ENCODE data around the gene UIMC1.

DNA sequence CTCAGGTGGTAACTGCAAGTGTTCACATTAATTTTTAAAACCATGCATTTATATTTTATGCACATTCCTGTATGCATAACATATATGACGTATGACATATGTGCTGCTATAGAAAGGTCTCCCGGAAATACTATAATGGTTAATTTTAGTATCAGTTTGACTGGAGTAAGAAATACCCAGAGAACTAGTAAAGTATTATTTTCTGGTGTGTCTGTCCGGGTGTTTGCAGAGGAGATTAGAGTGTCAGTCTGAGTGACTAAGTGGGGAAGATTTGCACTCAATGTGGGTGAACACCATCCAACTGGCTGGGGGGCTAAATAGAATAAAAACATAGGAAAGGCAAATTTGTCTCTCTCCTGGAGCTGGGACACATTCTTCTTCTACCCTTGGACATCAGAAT is 26.9 kb downstream of the UIMC1 start:
- TF ChIP-seq, protein P1, sequence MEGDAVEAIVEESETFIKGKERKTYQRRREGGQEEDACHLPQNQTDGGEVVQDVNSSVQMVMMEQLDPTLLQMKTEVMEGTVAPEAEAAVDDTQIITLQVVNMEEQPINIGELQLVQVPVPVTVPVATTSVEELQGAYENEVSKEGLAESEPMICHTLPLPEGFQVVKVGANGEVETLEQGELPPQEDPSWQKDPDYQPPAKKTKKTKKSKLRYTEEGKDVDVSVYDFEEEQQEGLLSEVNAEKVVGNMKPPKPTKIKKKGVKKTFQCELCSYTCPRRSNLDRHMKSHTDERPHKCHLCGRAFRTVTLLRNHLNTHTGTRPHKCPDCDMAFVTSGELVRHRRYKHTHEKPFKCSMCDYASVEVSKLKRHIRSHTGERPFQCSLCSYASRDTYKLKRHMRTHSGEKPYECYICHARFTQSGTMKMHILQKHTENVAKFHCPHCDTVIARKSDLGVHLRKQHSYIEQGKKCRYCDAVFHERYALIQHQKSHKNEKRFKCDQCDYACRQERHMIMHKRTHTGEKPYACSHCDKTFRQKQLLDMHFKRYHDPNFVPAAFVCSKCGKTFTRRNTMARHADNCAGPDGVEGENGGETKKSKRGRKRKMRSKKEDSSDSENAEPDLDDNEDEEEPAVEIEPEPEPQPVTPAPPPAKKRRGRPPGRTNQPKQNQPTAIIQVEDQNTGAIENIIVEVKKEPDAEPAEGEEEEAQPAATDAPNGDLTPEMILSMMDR (IDR thresholded peaks at IDR 0.05) = no peak
- TF ChIP-seq POLR2A (IDR thresholded peaks at IDR 0.05) = no peak

Measured in adrenal gland (tissue), 5 donors.